Endothelial cell of umbilical vein (primary cell): ENCODE data around the gene ENPP3. TPM values are rescaled to one million over a fixed set of nuclear protein-coding genes. Genes with fewer than 3 reads are reported as not detected.

ENCODE experiments used
- BruUV-seq: library from RNA; stranded (reverse); fragments of 400-500 nt; replicated peaks from 2 replicates; lab custom pipeline; 2021; lab: Mats Ljungman, UMichigan
- CTCF ChIA-PET: fragments of 300-600, 350-600 bp; sonication (Branson Sonifier 250); formaldehyde crosslinking; loops from one replicate; lab custom pipeline; 2021; ENCODE audit warnings: antibody characterized with exemption, inconsistent platforms; lab: Charles Lee
- POLR2A ChIA-PET: fragments of 300-600, 350-600 bp; sonication (Branson Sonifier 250); formaldehyde crosslinking; loops from one replicate; lab custom pipeline; 2021; ENCODE audit warnings: antibody characterized with exemption, inconsistent platforms; lab: Charles Lee
- DNase-seq: peaks from one replicate; pipeline ENCODE4 v3.0.0-alpha.2; 2011; ENCODE audit warnings: low read depth, low spot score
- FAIRE-seq: peaks from 2 replicates; lab custom pipeline; 2011; peaks lifted over from hg19 to GRCh38; lab: Jason Lieb, UNC
- H2AFZ ChIP-seq: 2 replicates; pipeline ENCODE4 v1.6.0; 2012; ENCODE audit warnings: low read depth, low read length, control low read depth, inconsistent platforms
- H3K27ac ChIP-seq: 2 replicates; pipeline ENCODE4 v1.5.1; 2011; ENCODE audit warnings: low read depth, mild to moderate bottlenecking, control low read depth, low read length, moderate library complexity; ENCODE audit not compliant: insufficient read depth
- H3K27me3 ChIP-seq, 2 experiments: 2 replicates each; pipeline versions ENCODE4 v1.6.0 to v1.6.1; 2011; ENCODE audit warnings: low read length in 2 of 2, mixed read lengths in 1 of 2; ENCODE audit not compliant: control insufficient read depth in 2 of 2, insufficient read depth in 2 of 2
- H3K36me3 ChIP-seq, 2 experiments: 2 replicates in 1 of 2; 3 replicates in 1 of 2; pipeline ENCODE4 v1.5.1; 2011; ENCODE audit warnings: low read length in 2 of 2, mild to moderate bottlenecking in 1 of 2, moderate library complexity in 1 of 2; ENCODE audit not compliant: control insufficient read depth in 2 of 2, insufficient read depth in 2 of 2; ENCODE audit errors: extremely low read depth in 1 of 2
- H3K4me1 ChIP-seq: 3 replicates; pipeline ENCODE4 v1.5.1; 2011; ENCODE audit warnings: mild to moderate bottlenecking, low read length; ENCODE audit not compliant: control insufficient read depth, insufficient read depth; ENCODE audit errors: extremely low read depth
- H3K4me2 ChIP-seq: 2 replicates; pipeline ENCODE4 v1.6.1; 2011; ENCODE audit warnings: low read length, control low read depth, mixed read lengths; ENCODE audit not compliant: insufficient read depth
- H3K4me3 ChIP-seq, 3 experiments: fragments of 200-600 bp in 1 of 3; sonication (generic), shearing (Covaris generic) in 1 of 3; replicated peaks in 1 of 3; 2 replicates each; pipeline ENCODE4 v1.5.1; 2011 to 2016; ENCODE audit warnings: control low read depth in 3 of 3, low read length in 3 of 3, mild to moderate bottlenecking in 2 of 3, inconsistent platforms in 1 of 3, low read depth in 1 of 3, moderate library complexity in 1 of 3; ENCODE audit not compliant: insufficient read depth in 1 of 3
- H3K79me2 ChIP-seq: 2 replicates; pipeline ENCODE4 v1.6.0; 2012; ENCODE audit warnings: low read length, inconsistent platforms; ENCODE audit not compliant: control insufficient read depth, insufficient read depth
- H3K9ac ChIP-seq: replicated peaks from 2 replicates; pipeline ENCODE3; 2011; ENCODE audit warnings: low read length, control low read depth; ENCODE audit not compliant: insufficient read depth; ENCODE audit errors: extremely low read depth
- H3K9me1 ChIP-seq: replicated peaks from 3 replicates; pipeline ENCODE4 v1.6.0; 2011; ENCODE audit warnings: mild to moderate bottlenecking, low read length; ENCODE audit not compliant: control insufficient read depth, insufficient read depth; ENCODE audit errors: extremely low read depth
- H3K9me3 ChIP-seq: replicated peaks from 2 replicates; pipeline ENCODE4 v1.5.1; 2012; ENCODE audit warnings: low read length, inconsistent platforms; ENCODE audit not compliant: control insufficient read depth, insufficient read depth
- H4K20me1 ChIP-seq: replicated peaks from 2 replicates; pipeline ENCODE3; 2011; ENCODE audit warnings: mild to moderate bottlenecking, low read length; ENCODE audit not compliant: control insufficient read depth, insufficient read depth; ENCODE audit errors: extremely low read depth
- CTCF ChIP-seq, 2 donors: IDR thresholded peaks; 1 replicate in 1 of 2; 2 replicates in 1 of 2; pipeline ENCODE4 v1.5.1; 2011; ENCODE audit warnings: low read length in 2 of 2, mild to moderate bottlenecking in 2 of 2, moderate library complexity in 2 of 2, control low read depth in 1 of 2, inconsistent platforms in 1 of 2, low read depth in 1 of 2; ENCODE audit not compliant: insufficient read depth in 1 of 2; ENCODE audit errors: extremely low read depth in 1 of 2
- FOS ChIP-seq: IDR thresholded peaks from 2 replicates; pipeline ENCODE4 v1.6.1; 2011; ENCODE audit warnings: mild to moderate bottlenecking, low read length, moderate library complexity, borderline replicate concordance; ENCODE audit not compliant: insufficient read depth
- JUN ChIP-seq: IDR thresholded peaks from 2 replicates; pipeline ENCODE4 v1.6.1; 2011; ENCODE audit warnings: borderline replicate concordance, low read depth; ENCODE audit not compliant: insufficient read length, insufficient read depth
- MYC ChIP-seq: IDR thresholded peaks from one replicate; pipeline ENCODE4 v1.6.1; 2011; ENCODE audit warnings: mild to moderate bottlenecking, low read depth, low read length
- POLR2A ChIP-seq: IDR thresholded peaks from 2 replicates; pipeline ENCODE4 v1.6.1; 2012; ENCODE audit warnings: low read depth, mild to moderate bottlenecking, control low read depth, low read length
- POLR2AphosphoS5 ChIP-seq: IDR thresholded peaks from 2 replicates; pipeline ENCODE4 v1.6.1; 2012; ENCODE audit warnings: low read depth, mild to moderate bottlenecking, control low read depth, low read length, moderate library complexity; ENCODE audit not compliant: insufficient read depth
- dilution Hi-C: fragments of 300-500 bp; cut with MboI; formaldehyde crosslinking; loops from one replicate; pipeline ENCODE4 v1.15.0; 2019; ENCODE audit warnings: low sequenced_read_pairs; ENCODE audit not compliant: extremely low pct_ligation_motif_present
- intact Hi-C: fragments of 100-400 bp; cut with micrococcal nuclease; formaldehyde crosslinking; loops from one replicate; pipeline ENCODE4 v1.10.0; 2022
- polyA plus RNA-seq, 4 experiments: library from polyadenylated mRNA; depleted of rRNA in 3 of 4; stranded (reverse) in 3 of 4; unstranded in 1 of 4; fragments of >200 nt; gene quantifications; 2 replicates each; pipeline versions ENCODE4 v1.2.1 to v1.2.3, GENCODE V29; 2011 to 2012; ENCODE audit warnings: missing spikeins in 1 of 4
- total RNA-seq: library from RNA; stranded (reverse); gene quantifications from 2 replicates; pipeline ENCODE4 v1.2.3, GENCODE V29; 2021
- TF ChIP-seq, protein P1 (sequence below): IDR thresholded peaks from 2 replicates; pipeline ENCODE4 v1.6.1; 2011; ENCODE audit not compliant: insufficient read depth, insufficient read length

Gene ENPP3
- total and polyA plus RNA-seq, 2 donors (not counting 3 experiments of a cell fraction or from before 2014, with no cell fraction given) = not detected

DNA sequence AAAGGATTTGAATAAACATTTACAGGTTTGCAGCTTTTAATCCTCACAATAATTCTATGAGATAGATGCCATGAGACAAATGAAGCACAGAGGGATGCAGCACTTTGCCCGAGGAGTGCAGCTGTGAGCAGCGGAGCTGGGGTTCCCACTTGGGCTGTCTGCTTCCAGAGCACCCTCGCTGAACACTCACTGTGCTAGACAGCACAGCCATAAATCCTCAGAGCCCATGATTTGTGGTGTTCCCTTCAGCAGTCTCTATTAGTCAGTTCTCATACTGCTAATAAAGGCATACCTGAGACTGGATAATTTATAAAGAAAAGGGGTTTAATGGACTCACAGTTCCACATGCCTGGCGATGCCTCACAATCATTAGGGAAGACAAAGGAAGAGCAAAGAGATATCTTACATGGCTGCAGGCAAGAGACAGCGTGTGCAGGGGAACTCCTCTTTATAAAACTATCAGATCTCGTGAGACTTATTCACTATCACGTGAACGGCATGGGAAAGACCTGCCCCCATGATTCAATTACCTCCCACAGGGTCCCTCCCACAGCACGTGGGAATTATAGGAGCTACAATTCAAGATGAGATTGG, 99.0 kb downstream of the ENPP3 start:
- Histone ChIP-seq H3K9me1 (no peaks in the 10 kb centered on the region), H3K27me3 (no peaks in the 10 kb centered on the region), H3K9me3 (no peaks in the 10 kb centered on the region), H3K79me2 (no peaks in the 10 kb centered on the region), H3K4me3 (no peak overlapping the region), H3K9ac (no peak overlapping the region), H3K4me2 (no peak overlapping the region), H2AFZ (no peak overlapping the region), H3K36me3 (no peaks in the 10 kb centered on the region), H3K27ac (no peak overlapping the region), H3K4me1 (no peaks in the 10 kb centered on the region), H4K20me1 (no peaks in the 10 kb centered on the region)
- TF ChIP-seq CTCF (IDR thresholded peaks at IDR 0.05; ENCODE audit: extremely low read depth in 1 of 2, insufficient read depth in 1 of 2, low read depth in 1 of 2, low read length in 2 of 2) (no peak), MYC (no peak), POLR2AphosphoS5 (no peak), JUN (no peak), FOS (no peak), POLR2A (no peak)
- TF ChIP-seq, protein P1, sequence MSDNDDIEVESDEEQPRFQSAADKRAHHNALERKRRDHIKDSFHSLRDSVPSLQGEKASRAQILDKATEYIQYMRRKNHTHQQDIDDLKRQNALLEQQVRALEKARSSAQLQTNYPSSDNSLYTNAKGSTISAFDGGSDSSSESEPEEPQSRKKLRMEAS = no peak
- intact Hi-C loops (no loop called here), dilution Hi-C loops (no loop called here)
- POLR2A ChIA-PET = interaction anchor here (0.5 kb wide), 1 partner anchor 120 kb away, joined by 3 read pairs; no protein-coding TSS in a partner anchor
- DNase-seq (no peak), FAIRE-seq (no peak)
- no TSS peak for BruUV-seq
- CTCF ChIA-PET = interaction anchor here (1.6 kb wide), 1 partner anchor 41 kb away, joined by 4 read pairs; no protein-coding TSS in a partner anchor
